HEK293T (cell line): Measurements from ENCODE around the gene TYMP.

Source experiments
- CTCF ChIA-PET: fragments of 350-600 bp; formaldehyde crosslinking; extraction: SDS; loops from one replicate; lab custom pipeline; 2021; ENCODE audit warnings: antibody characterized with exemption, inconsistent platforms; lab: Yijun Ruan, JAX
- POLR2A ChIA-PET: fragments of 350-600 bp; formaldehyde crosslinking; extraction: SDS; loops from one replicate; lab custom pipeline; 2020; ENCODE audit warnings: antibody characterized with exemption, inconsistent platforms; lab: Yijun Ruan, JAX
- DNase-seq: peaks from one replicate; pipeline ENCODE4 v3.0.0; 2012; ENCODE audit warnings: mixed read lengths; ENCODE audit errors: extremely low spot score
- ARNT ChIP-seq: fragments of 450-650 bp; IDR thresholded peaks from 2 replicates; pipeline ENCODE4 v1.6.1; 2017; ENCODE audit warnings: mild to moderate bottlenecking
- BHLHE40 ChIP-seq: fragments of 450-650 bp; IDR thresholded peaks from 2 replicates; pipeline ENCODE4 v1.6.1; 2016; ENCODE audit warnings: mild to moderate bottlenecking, moderate library complexity, borderline replicate concordance
- CTBP1 ChIP-seq: fragments of 450-650 bp; IDR thresholded peaks from 2 replicates; pipeline ENCODE4 v1.6.1; 2016; ENCODE audit warnings: borderline replicate concordance
- ELF4 ChIP-seq: fragments of 450-650 bp; IDR thresholded peaks from 2 replicates; pipeline ENCODE4 v1.6.1; 2017; ENCODE audit warnings: antibody characterized with exemption
- FOXA1 ChIP-seq: fragments of 450-650 bp; IDR thresholded peaks from 2 replicates; pipeline ENCODE4 v1.6.1; 2016; ENCODE audit warnings: mild to moderate bottlenecking
- FOXK2 ChIP-seq: fragments of 450-650 bp; IDR thresholded peaks from 2 replicates; pipeline ENCODE4 v1.6.1; 2016; ENCODE audit warnings: mild to moderate bottlenecking
- FOXM1 ChIP-seq: fragments of 450-650 bp; IDR thresholded peaks from 2 replicates; pipeline ENCODE4 v1.6.1; 2017; ENCODE audit warnings: mild to moderate bottlenecking, borderline replicate concordance
- HDGF ChIP-seq: fragments of 450-650 bp; IDR thresholded peaks from 2 replicates; pipeline ENCODE4 v1.6.1; 2017; ENCODE audit warnings: antibody characterized with exemption, borderline replicate concordance
- L3MBTL2 ChIP-seq: fragments of 450-650 bp; conservative IDR thresholded peaks from 2 replicates; pipeline ENCODE4 v1.6.1; 2016; ENCODE audit warnings: mild to moderate bottlenecking
- LEF1 ChIP-seq: fragments of 450-650 bp; IDR thresholded peaks from 2 replicates; pipeline ENCODE4 v1.6.1; 2017; ENCODE audit warnings: mild to moderate bottlenecking, borderline replicate concordance
- NFRKB ChIP-seq: fragments of 450-650 bp; IDR thresholded peaks from 2 replicates; pipeline ENCODE4 v1.6.1; 2016; ENCODE audit warnings: mild to moderate bottlenecking, moderate library complexity
- PKNOX1 ChIP-seq: fragments of 450-650 bp; IDR thresholded peaks from 2 replicates; pipeline ENCODE4 v1.6.1; 2016
- SP1 ChIP-seq: fragments of 450-650 bp; IDR thresholded peaks from 2 replicates; pipeline ENCODE4 v1.6.1; 2017
- SUZ12 ChIP-seq: fragments of 450-650 bp; IDR thresholded peaks from 2 replicates; pipeline ENCODE4 v1.6.1; 2016; ENCODE audit warnings: mild to moderate bottlenecking
- TARDBP ChIP-seq: fragments of 450-650 bp; IDR thresholded peaks from 2 replicates; pipeline ENCODE4 v1.6.1; 2016
- ZNF384 ChIP-seq: fragments of 450-650 bp; IDR thresholded peaks from 2 replicates; pipeline ENCODE4 v1.6.1; 2016

Gene TYMP

DNA sequence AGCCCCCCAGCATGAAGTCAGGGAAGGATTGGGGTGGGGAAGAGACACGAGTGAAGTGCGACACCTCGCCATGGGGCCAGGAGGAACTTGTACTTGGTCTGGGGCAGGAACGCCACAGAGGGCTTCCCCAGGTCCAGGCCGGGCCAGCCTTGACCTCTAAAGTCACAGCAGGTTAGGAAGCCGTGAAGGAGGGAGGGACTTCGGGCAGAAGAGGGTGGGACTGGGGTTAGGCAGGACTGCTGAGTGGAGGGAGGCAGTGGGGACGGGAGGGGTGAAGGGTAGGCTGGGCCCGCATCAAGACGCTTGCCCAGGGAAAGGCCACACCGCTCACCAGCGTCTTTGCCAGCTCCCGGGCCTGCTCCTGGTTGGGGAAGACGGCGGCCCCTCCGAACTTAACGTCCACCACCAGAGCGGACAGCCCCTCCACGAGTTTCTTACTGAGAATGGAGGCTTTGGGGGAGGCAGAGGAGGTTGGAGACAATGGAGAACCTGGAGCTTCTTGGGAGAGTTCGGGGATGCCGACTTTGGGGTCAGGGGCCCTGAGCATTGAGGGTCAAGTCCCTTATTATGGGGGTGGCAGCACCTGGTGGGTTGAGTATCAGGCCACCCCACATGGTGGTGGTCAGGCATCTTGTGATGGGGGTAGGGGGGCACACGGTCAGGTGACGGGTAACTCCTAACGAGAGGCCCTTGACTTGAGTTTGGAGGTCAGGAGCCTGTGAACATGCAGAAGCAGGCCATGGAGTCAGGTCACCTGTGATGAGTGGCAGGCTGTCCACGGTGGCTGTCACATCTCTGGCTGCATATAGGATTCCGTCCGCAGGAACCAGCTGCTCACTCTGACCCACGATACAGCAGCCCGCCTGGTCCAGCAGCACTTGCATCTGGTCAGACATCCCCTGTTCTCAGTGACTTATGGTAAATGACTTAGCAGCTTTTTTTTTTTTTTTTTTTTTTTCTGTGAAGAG lies 2.7 kb downstream of the TYMP start:
- POLR2A ChIA-PET: interaction anchor here (2.4 to 7.1 kb wide), 3 partner anchors 18 to 94 kb away, joined by 11 to 193 read pairs (median 59); partner anchors contain the start of genes LMF2, NCAPH2 and SYCE3

GRCh38 chr22:50526108-50526833 lies 3.5 kb downstream of the TYMP start:
- TF ChIP-seq SP1 (no peak), ARNT (no peak), FOXA1 (no peak), PKNOX1 (no peak), SUZ12 (no peak), LEF1 (peak; percentile 77; the same call in 1 of the 2 replicates), HDGF (no peak), TARDBP (peak; percentile 58; the same call in 1 of the 2 replicates)
- POLR2A ChIA-PET: interaction anchor here (0.7 to 7.1 kb wide), 45 partner anchors 11 to 282 kb away, joined by 3 to 193 read pairs (median 5); partner anchors contain the start of genes ARSA, CHKB, HDAC10 and KLHDC7B
- CTCF ChIA-PET: interaction anchor here (0.7 to 2.2 kb wide), 19 partner anchors 9 to 176 kb away, joined by 3 to 11 read pairs (median 6); partner anchors contain the start of genes KLHDC7B, LMF2, NCAPH2 and SYCE3
- peak; percentile 72 for DNase-seq

More for the DNA sequence above, 2.7 kb downstream of the TYMP start:
- CTCF ChIA-PET: interaction anchor here (0.6 kb wide), 2 partner anchors 56 to 193 kb away, joined by 3 read pairs; partner anchors contain the start of gene CHKB
- no peak for DNase-seq
- TF ChIP-seq FOXK2 (no peak), ELF4 (no peak), LEF1 (no peak), FOXA1 (no peak), HDGF (no peak), ARNT (no peak), TARDBP (no peak), CTBP1 (no peak), L3MBTL2 (no peak), SUZ12 (no peak), ZNF384 (no peak), BHLHE40 (no peak), SP1 (no peak), PKNOX1 (no peak; the same call in 1 of the 2 replicates)

DNA sequence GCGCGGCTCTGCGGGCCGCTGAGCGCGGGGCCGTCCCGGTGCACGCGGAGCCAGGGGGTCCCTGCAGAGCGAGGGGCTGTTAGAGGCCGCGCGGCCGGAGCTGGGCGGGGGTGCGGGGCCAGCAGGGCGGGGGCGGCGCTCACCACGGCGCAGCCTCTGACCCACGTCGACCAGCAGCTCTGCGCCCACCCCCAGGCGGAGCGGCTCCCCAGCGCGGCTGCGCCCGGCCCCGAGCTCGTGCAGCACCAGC lies 4.0 kb downstream of the TYMP start:
- ChIA-PET CTCF (interaction anchor here (0.7 to 2.2 kb wide), 21 partner anchors 9 to 554 kb away, joined by 3 to 11 read pairs (median 6); partner anchors contain the start of genes KLHDC7B, LMF2, NCAPH2 and SYCE3), POLR2A (interaction anchor here (0.7 to 7.1 kb wide), 48 partner anchors 10 to 282 kb away, joined by 3 to 193 read pairs (median 5); partner anchors contain the start of genes ARSA, CHKB, HDAC10 and KLHDC7B)
- no peak for DNase-seq
- TF ChIP-seq ZNF384 (no peak), BHLHE40 (no peak), NFRKB (no peak), SP1 (no peak), FOXM1 (no peak), FOXK2 (no peak)

GRCh38 chr22:50525104-50525857 lies 4.5 kb downstream of the TYMP start, which contains the start of gene SCO2:
SCO2 (minus strand) TSS chr22:50525598; CDS start chr22:50524411, 1,187 bp downstream.
- POLR2A ChIA-PET: interaction anchor here (0.7 to 7.1 kb wide), 50 partner anchors 10 to 281 kb away, joined by 3 to 193 read pairs (median 5); partner anchors contain the start of genes ARSA, CHKB, HDAC10 and KLHDC7B
- CTCF ChIA-PET: interaction anchor here (0.6 to 2.2 kb wide), 22 partner anchors 10 to 554 kb away, joined by 3 to 11 read pairs (median 6); partner anchors contain the start of genes KLHDC7B, LMF2, NCAPH2 and SYCE3
- peak; percentile 99 for DNase-seq
- TF ChIP-seq L3MBTL2: peak; percentile 79
- TF ChIP-seq CTBP1: no peak; the same call in 1 of the 2 replicates
- TF ChIP-seq ELF4: peak; percentile 10; the same call in 1 of the 2 replicates

- CTCF ChIA-PET: interaction anchor here (1.5 to 2.2 kb wide), 3 partner anchors 15 to 178 kb away, joined by 6 to 11 read pairs (median 11); partner anchors contain the start of gene KLHDC7B
- POLR2A ChIA-PET: interaction anchor here (0.6 to 7.1 kb wide), 16 partner anchors 9 to 183 kb away, joined by 3 to 193 read pairs (median 10); partner anchors contain the start of genes CHKB, KLHDC7B, LMF2 and NCAPH2
- TF ChIP-seq ARNT (no peak), ELF4 (no peak), L3MBTL2 (no peak), HDGF (no peak), SP1 (no peak), NFRKB (no peak), FOXM1 (no peak), TARDBP (no peak), CTBP1 (no peak), SUZ12 (no peak), FOXK2 (no peak), LEF1 (no peak), ZNF384 (no peak), FOXA1 (no peak), PKNOX1 (no peak), BHLHE40 (no peak)
- DNase-seq: no peak
These were observed 5.1 kb downstream of the TYMP start for GRCh38 chr22:50524676-50525103.
